AML-193 (cell line): ENCODE data around the gene DCTN3.

Experiments
- DNase-seq, 2 experiments: peaks; one replicate each; lab custom pipeline; 2025; lab: John Stamatoyannopoulos, UW

The DCTN3 gene

GRCh38 chr9:34623374-34624235 is 3.3 kb upstream of the DCTN3 start:
- DNase-seq = no peak

- no peak for DNase-seq
Measured at GRCh38 chr9:34615132-34615531, 5.2 kb downstream of the DCTN3 start.

- peak; percentile 79 to 80 for DNase-seq
Measured at GRCh38 chr9:34612788-34613390, 7.4 kb downstream of the DCTN3 start.

GRCh38 chr9:34611811-34612787 is 8.2 kb downstream of the DCTN3 start, which contains the start of gene RPP25L:
RPP25L (minus strand) TSS chr9:34612097; CDS start chr9:34611296, 801 bp downstream.
- peak; percentile 64 to 76 for DNase-seq

GRCh38 chr9:34611251-34611810 is 9.0 kb downstream of the DCTN3 start:
- no peak for DNase-seq

- peak; percentile 11 to 19 for DNase-seq
Measured at GRCh38 chr9:34610434-34611206, 9.7 kb downstream of the DCTN3 start.

GRCh38 chr9:34607331-34607730 is 13.0 kb downstream of the DCTN3 start:
- no peak for DNase-seq

- no peak for DNase-seq
Measured at GRCh38 chr9:34606905-34607304, 13.4 kb downstream of the DCTN3 start.

GRCh38 chr9:34606190-34606589 is 14.1 kb downstream of the DCTN3 start:
- no peak for DNase-seq

- DNase-seq = peak; percentile 59 to 64
Measured at GRCh38 chr9:34603610-34604231, 16.6 kb downstream of the DCTN3 start.

- DNase-seq = no peak
Measured at GRCh38 chr9:34601937-34602573, 18.2 kb downstream of the DCTN3 start.

- no peak for DNase-seq
Measured at GRCh38 chr9:34600908-34601307, 19.4 kb downstream of the DCTN3 start.

- no peak for DNase-seq
Measured at GRCh38 chr9:34599546-34599945, 20.7 kb downstream of the DCTN3 start.

GRCh38 chr9:34594177-34594576 is 26.1 kb downstream of the DCTN3 start:
- DNase-seq = no peak

- no peak for DNase-seq
Measured at GRCh38 chr9:34592895-34593601, 27.2 kb downstream of the DCTN3 start.

- DNase-seq = no peak
Measured at GRCh38 chr9:34591917-34592866, 28.1 kb downstream of the DCTN3 start.

GRCh38 chr9:34591248-34591916 is 28.9 kb downstream of the DCTN3 start:
- DNase-seq = peak; percentile 21 to 40
